ENCODE results near the gene RFLNA.

DNA sequence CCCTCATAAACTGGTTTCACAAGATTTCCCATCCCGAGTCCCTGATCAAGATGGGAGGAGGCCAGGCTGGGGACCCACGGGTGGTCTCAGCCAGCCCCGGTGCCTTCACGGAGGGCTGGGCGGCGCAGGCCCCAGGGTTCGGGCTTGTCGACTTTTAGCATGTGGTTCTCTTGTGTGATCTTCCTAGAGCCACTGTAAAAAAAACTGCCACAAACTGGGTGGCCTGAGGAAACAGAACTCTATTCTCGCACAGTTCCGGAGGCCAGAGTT is 12.6 kb downstream of the RFLNA start:
- no peak for TF ChIP-seq CTCF (conservative IDR thresholded peaks at IDR 0.05; ENCODE audit: low read length)
- no peak for TF ChIP-seq EZH2phosphoT487 (IDR thresholded peaks at IDR 0.05; ENCODE audit: borderline replicate concordance, low read depth, low read length)
